Neutrophil (primary cell): Measurements from ENCODE around the gene FAM114A1.
"Not testable (repeated sequence)": the region's sequence is repeated elsewhere in the genome, so short reads cannot be mapped to it uniquely, and the experiment has no call there.

Experiments used
- H3K27ac ChIP-seq: fragments of 200-600 bp; sonication (generic); 2 replicates; pipeline ENCODE4 v1.5.1; 2016; ENCODE audit warnings: mild to moderate bottlenecking, moderate library complexity
- H3K27me3 ChIP-seq: fragments of 200-600 bp; sonication (generic); 2 replicates; pipeline ENCODE4 v1.6.0; 2016; ENCODE audit warnings: mild to moderate bottlenecking
- H3K36me3 ChIP-seq: fragments of 200-600 bp; sonication (generic); 2 replicates; pipeline ENCODE4 v1.5.1; 2017
- H3K4me1 ChIP-seq, 2 experiments: fragments of 200-600 bp in 1 of 2; sonication (generic) in 1 of 2; 1 replicate in 1 of 2; 2 replicates in 1 of 2; pipeline versions ENCODE4 v1.5.1 to v1.6.1; 2013 to 2016; ENCODE audit warnings: low read depth in 1 of 2, low read length in 1 of 2, mild to moderate bottlenecking in 1 of 2, moderate library complexity in 1 of 2; ENCODE audit not compliant: control insufficient read depth in 1 of 2, insufficient read depth in 1 of 2
- H3K4me3 ChIP-seq, 2 experiments: fragments of 200-600 bp in 1 of 2; sonication (generic) in 1 of 2; 1 replicate in 1 of 2; 2 replicates in 1 of 2; pipeline ENCODE4 v1.5.1; 2013 to 2016; ENCODE audit warnings: low read depth in 1 of 2, low read length in 1 of 2, mild to moderate bottlenecking in 1 of 2, moderate library complexity in 1 of 2
- H3K9me3 ChIP-seq: fragments of 200-600 bp; sonication (generic); 2 replicates; pipeline ENCODE4 v1.5.1; 2016
- TF ChIP-seq, protein P1 (sequence below): fragments of 200-600 bp; sonication (generic); IDR thresholded peaks from 2 replicates; pipeline ENCODE4 v1.5.1; 2016; ENCODE audit warnings: antibody characterized with exemption

Gene FAM114A1

GRCh38 chr4:38957261-38957815 is 89.7 kb downstream of the FAM114A1 start:
- Histone ChIP-seq H3K4me1 (no peaks in the 10 kb centered on the region), H3K27ac (no peak overlapping the region), H3K9me3 (no peaks in the 10 kb centered on the region), H3K36me3 (no peaks in the 10 kb centered on the region), H3K4me3 (no peak overlapping the region), H3K27me3 (no peaks in the 10 kb centered on the region)
- TF ChIP-seq, protein P1, sequence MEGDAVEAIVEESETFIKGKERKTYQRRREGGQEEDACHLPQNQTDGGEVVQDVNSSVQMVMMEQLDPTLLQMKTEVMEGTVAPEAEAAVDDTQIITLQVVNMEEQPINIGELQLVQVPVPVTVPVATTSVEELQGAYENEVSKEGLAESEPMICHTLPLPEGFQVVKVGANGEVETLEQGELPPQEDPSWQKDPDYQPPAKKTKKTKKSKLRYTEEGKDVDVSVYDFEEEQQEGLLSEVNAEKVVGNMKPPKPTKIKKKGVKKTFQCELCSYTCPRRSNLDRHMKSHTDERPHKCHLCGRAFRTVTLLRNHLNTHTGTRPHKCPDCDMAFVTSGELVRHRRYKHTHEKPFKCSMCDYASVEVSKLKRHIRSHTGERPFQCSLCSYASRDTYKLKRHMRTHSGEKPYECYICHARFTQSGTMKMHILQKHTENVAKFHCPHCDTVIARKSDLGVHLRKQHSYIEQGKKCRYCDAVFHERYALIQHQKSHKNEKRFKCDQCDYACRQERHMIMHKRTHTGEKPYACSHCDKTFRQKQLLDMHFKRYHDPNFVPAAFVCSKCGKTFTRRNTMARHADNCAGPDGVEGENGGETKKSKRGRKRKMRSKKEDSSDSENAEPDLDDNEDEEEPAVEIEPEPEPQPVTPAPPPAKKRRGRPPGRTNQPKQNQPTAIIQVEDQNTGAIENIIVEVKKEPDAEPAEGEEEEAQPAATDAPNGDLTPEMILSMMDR: no peak

GRCh38 chr4:38957893-38958292 is 90.3 kb downstream of the FAM114A1 start:
- H3K27ac ChIP-seq: no peak overlapping the region
- no peaks in the 10 kb centered on the region for H3K36me3 ChIP-seq
- H3K27me3 ChIP-seq: no peaks in the 10 kb centered on the region
- H3K4me3 ChIP-seq: no peak overlapping the region
- no peaks in the 10 kb centered on the region for H3K4me1 ChIP-seq
- no peaks in the 10 kb centered on the region for H3K9me3 ChIP-seq
- TF ChIP-seq, protein P1: no peak

GRCh38 chr4:38958453-38959190 is 91.0 kb downstream of the FAM114A1 start:
- H3K4me1 ChIP-seq: no peaks in the 10 kb centered on the region
- TF ChIP-seq, protein P1: no peak
- no peaks in the 10 kb centered on the region for H3K27me3 ChIP-seq
- H3K4me3 ChIP-seq: no peak overlapping the region
- H3K36me3 ChIP-seq: no peaks in the 10 kb centered on the region
- H3K9me3 ChIP-seq: no peaks in the 10 kb centered on the region
- H3K27ac ChIP-seq: no peak overlapping the region

DNA sequence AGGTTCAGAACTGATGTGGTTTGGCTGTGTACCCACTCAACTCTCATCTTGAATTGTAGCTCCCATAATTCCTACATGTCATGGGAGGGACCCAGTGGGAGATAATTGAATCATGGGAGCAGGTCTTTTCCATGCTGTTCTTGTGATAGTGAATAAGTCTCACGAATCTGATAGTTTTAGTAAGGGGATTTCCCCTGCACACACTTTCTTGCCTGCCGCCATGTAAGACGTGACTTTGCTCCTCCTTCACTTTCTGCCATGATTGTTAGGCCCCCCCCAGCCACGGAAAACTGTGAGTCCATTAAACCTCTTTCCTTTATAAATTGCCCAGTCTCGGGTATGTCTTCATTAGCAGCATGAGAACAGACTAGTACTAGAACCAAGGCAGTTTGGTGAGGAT is 91.6 kb downstream of the FAM114A1 start:
- H3K4me1 ChIP-seq, H3K36me3 ChIP-seq, H3K27me3 ChIP-seq, H3K9me3 ChIP-seq, H3K27ac ChIP-seq, H3K4me3 ChIP-seq: not testable (repeated sequence)

DNA sequence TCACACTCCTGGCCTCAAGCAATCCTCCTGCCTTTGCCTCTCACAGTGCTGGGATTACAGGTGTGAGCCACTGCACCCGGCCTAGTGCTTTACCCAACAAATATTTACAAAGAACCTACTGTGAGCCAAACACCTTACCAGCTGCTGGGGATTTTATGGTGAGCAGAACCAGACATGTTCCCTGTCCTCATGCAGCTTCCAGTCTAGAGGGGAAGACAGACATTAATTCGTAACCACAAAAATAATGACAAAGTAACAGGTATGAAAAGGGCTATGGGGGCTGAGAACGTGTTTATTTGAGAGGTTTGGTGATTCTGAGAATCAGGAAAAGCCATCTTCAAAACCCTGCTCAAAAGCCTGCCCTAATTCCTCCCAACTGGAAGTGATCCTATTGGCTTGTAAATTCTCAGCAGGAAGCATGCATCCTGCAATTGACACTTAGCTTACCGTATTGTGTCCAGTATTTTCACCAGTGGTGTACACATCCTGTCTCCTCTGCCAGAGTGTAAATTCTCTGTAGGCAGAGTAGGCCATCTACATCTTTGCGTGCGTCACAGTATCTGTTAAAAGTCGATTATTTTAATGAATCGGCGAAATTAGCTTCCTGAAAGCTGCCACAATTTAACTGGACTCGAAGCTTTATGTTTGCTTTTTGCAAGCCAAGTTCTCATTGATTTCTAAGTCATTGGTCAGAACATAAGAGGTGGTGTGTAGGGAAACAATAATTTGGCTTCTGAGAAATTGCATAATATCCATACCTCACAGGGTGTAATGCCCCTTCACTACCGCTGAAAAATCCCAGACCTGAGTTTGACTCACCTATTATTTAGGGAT is 97.6 kb downstream of the FAM114A1 start:
- Histone ChIP-seq H3K4me3 (no peak overlapping the region), H3K4me1 (no peaks in the 10 kb centered on the region), H3K27me3 (no peaks in the 10 kb centered on the region), H3K9me3 (no peaks in the 10 kb centered on the region), H3K36me3 (no peaks in the 10 kb centered on the region), H3K27ac (no peak overlapping the region)
- TF ChIP-seq, protein P1: no peak

GRCh38 chr4:38965866-38966265 is 98.3 kb downstream of the FAM114A1 start:
- Histone ChIP-seq H3K27ac (no peak overlapping the region), H3K4me1 (no peaks in the 10 kb centered on the region), H3K4me3 (no peak overlapping the region), H3K36me3 (no peaks in the 10 kb centered on the region), H3K9me3 (no peaks in the 10 kb centered on the region), H3K27me3 (no peaks in the 10 kb centered on the region)
- TF ChIP-seq, protein P1: no peak
